Lower leg skin (tissue), 4 donors: ENCODE data around the gene PLCG2. TPM values are rescaled to one million over a fixed set of nuclear protein-coding genes. Genes with fewer than 3 reads are reported as not detected.

Experiments
- DNase-seq, 2 donors: peaks; one replicate each; pipeline ENCODE4 v3.0.0-alpha.2; 2019; ENCODE audit warnings: low spot score in 2 of 2
- H3K4me3 ChIP-seq: fragments of 200-600 bp; sonication (generic); 2 replicates; pipeline ENCODE4 v1.5.1; 2017; ENCODE audit warnings: mild to moderate bottlenecking, low read depth; ENCODE audit not compliant: poor library complexity, severe bottlenecking
- POLR2A ChIP-seq, 2 donors: fragments of 450-650 bp; IDR thresholded peaks; one replicate each; pipeline ENCODE4 v1.6.1; 2016 to 2017; ENCODE audit warnings: antibody characterized with exemption in 2 of 2, mild to moderate bottlenecking in 1 of 2, moderate library complexity in 1 of 2
- WGBS, 2 donors: methylation state at CpG; one replicate each; pipeline ENCODE4 v1.1.5; 2018; 5-methylcytosine and 5-hydroxymethylcytosine counted together
- intact Hi-C: fragments of 100-400 bp; cut with DNase I; formaldehyde crosslinking; loops from one replicate; pipeline ENCODE4 v1.15.0; 2023; ENCODE audit warnings: low total_unique reads
- total RNA-seq, 4 donors: library from RNA; depleted of rRNA; stranded (reverse); fragments of >200 nt; gene quantifications; one replicate each; pipeline ENCODE4 v1.1.0, GENCODE V29; 2016
- TF ChIP-seq, protein P1 (sequence below), 3 donors: fragments of 450-650 bp; IDR thresholded peaks; one replicate each; pipeline ENCODE4 v1.5.1; 2016; ENCODE audit warnings: antibody characterized with exemption in 3 of 3, mild to moderate bottlenecking in 3 of 3, moderate library complexity in 2 of 3

Gene PLCG2
- total RNA-seq, 4 donors from 2014 or later = 7.0 to 14.1 (median 10.2) TPM

DNA sequence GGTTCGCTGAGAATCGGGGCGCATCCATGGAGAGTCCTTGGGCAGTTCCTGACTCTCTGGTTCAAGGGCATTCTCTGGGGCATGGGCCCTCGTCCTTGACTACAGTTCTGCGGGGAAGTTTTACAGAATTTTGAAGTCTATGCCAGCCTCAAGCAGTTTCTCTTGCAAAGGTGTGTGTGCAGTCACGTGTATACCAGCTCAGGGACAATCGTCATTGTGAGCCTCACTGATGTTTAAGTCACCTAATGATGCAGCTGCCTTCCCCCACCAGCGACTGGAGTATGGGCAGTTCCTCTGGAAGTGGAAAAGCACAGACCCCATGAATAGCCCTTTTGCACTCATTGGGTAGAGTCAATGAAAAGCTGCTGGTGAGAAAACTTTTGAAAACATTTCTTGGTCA is 1.3 kb downstream of the PLCG2 start:
- no peak overlapping the region for H3K4me3 ChIP-seq
- 63 to 66% methylated on average over 5 to 8 of the region's 8 CpGs for WGBS, 2 donors
- intact Hi-C loops = no loop called here
- TF ChIP-seq, protein P1, sequence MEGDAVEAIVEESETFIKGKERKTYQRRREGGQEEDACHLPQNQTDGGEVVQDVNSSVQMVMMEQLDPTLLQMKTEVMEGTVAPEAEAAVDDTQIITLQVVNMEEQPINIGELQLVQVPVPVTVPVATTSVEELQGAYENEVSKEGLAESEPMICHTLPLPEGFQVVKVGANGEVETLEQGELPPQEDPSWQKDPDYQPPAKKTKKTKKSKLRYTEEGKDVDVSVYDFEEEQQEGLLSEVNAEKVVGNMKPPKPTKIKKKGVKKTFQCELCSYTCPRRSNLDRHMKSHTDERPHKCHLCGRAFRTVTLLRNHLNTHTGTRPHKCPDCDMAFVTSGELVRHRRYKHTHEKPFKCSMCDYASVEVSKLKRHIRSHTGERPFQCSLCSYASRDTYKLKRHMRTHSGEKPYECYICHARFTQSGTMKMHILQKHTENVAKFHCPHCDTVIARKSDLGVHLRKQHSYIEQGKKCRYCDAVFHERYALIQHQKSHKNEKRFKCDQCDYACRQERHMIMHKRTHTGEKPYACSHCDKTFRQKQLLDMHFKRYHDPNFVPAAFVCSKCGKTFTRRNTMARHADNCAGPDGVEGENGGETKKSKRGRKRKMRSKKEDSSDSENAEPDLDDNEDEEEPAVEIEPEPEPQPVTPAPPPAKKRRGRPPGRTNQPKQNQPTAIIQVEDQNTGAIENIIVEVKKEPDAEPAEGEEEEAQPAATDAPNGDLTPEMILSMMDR (IDR thresholded peaks at IDR 0.05) = no peak
- TF ChIP-seq POLR2A (IDR thresholded peaks at IDR 0.05) = no peak
- no peak for DNase-seq

DNA sequence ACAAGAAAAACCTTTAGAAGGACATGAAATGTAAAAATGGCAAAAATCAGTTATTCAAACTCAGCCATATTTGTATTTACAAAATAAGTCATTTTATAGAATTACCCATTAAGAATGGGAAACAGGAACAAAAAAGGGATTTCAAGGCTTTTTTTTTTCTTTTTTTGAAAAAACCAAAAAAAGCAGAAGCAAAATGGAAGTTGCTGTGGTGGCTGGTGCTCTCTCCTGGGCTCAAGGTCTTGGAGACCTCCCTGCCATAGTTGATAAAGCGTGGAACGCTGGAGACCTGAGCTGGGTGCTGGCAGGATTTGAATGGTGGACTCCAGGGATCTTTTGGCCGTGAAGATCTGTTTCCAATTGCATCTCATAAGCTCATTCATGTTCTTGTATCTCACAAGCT is 3.1 kb downstream of the PLCG2 start:
- intact Hi-C loops = no loop called here
- TF ChIP-seq POLR2A (IDR thresholded peaks at IDR 0.05) = no peak
- TF ChIP-seq, protein P1 (IDR thresholded peaks at IDR 0.05) = no peak
- WGBS, 2 donors = 87 to 89% methylated on average over 3 of the region's 3 CpGs
- no peak for DNase-seq
- no peak overlapping the region for H3K4me3 ChIP-seq

DNA sequence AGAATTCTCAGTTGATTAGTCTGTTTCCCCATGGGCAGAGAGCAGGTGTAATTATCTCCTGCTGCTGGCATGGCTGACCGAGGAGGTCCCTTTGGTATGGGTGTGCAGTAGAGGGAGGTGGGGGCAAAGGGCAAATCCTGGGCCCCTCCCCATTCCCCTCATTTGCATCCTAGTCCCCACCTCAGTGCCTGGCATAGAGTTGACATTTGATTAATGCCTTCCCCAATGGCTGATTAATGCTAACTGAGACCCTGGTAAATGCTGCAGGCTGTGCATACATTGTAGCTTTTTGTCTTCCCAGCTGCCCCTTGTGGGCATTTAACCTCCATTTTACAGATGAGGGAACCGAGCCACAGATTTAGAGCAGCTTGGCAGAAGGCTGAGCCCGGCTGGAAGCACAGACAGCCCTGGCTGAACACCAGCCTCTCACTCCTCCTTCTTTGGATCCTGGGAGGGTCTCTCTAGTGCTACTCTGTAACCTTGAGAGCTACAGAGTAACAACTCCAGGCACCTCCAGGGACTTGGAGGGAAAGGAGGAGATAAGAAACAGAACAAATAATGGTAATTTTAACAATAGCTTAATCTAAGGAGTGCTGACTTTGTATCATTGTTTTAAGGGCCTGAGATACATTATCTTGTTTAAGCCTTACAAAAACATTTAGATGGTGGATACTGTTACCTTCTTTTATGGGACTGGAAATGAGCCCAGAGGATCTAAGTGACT is 5.1 kb downstream of the PLCG2 start:
- no peak overlapping the region for H3K4me3 ChIP-seq
- TF ChIP-seq, protein P1 (IDR thresholded peaks at IDR 0.05) = no peak
- no peak for TF ChIP-seq POLR2A (IDR thresholded peaks at IDR 0.05)
- DNase-seq = no peak
- intact Hi-C loops = no loop called here
- 34 to 35% methylated on average over 3 of the region's 3 CpGs for whole genome bisulfite sequencing, 2 donors

DNA sequence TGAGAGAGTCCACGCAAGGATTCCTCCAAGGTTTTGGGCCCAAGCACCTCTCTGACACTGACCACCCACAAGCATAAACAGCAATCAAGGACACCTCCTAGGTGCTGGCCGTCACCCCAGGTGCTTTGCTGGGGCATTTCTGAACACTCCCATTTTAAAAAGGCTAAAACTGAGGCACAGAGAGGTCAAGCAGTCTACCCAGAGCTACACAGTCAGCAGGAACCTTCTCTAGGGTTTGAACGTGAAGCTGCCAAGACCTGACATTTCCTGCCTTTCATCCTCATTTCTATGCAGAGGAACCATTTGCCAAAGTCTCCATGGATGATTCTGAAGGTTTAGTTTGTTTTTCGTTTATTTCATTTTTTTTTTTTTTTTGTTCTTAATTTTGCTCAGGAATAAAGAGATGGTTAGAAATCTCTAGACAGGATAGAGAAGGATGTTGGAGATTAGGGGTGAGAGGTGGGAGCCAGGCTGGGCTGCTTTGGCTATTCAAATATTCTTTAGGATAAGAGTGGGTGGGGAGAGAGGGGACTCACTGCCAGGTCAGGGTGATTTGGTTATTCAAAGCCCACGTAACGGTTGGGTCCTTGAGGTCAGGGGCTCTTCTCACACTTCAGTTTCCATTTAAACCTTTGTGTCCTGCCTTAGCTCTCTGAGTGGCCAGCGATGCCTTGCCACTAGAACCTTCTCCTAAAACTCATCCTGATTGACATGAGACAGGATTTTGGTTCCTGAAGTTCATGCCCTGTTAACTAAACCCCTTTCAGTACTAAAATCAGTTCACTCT is 6.2 kb downstream of the PLCG2 start:
- intact Hi-C loops = no loop called here
- TF ChIP-seq POLR2A (IDR thresholded peaks at IDR 0.05) = no peak
- TF ChIP-seq, protein P1 (IDR thresholded peaks at IDR 0.05) = no peak
- no peak overlapping the region for H3K4me3 ChIP-seq
- 76 to 83% methylated on average over 7 of the region's 7 CpGs for WGBS, 2 donors
- DNase-seq = no peak

DNA sequence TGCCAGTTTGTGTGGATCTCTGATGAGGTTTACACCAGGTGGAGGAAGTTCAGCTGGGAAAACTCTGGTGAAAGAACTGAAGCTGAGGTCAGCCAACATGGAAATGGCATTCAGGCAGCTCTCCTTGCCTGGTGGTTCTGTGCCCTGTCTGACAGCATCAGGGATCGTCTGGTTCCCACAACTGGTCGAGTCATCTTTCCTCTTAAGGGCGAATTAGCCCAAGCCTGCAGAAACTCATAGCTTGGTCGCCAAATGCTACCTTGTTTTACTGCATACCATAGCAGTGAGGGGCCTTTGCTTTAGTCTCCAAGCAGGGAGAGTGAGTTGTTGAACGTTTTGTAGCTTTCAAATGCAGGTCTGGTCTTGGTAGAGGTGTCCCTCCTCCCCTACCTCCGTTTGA is 7.2 kb downstream of the PLCG2 start:
- TF ChIP-seq, protein P1 (IDR thresholded peaks at IDR 0.05) = no peak
- no peak for TF ChIP-seq POLR2A (IDR thresholded peaks at IDR 0.05)

More for the DNA sequence above, 7.2 kb downstream of the PLCG2 start:
- no peak overlapping the region for H3K4me3 ChIP-seq
- 40% methylated on average over 6 of the region's 6 CpGs for WGBS, 2 donors
- intact Hi-C loops = no loop called here
- no peak for DNase-seq
